ENCODE measurements around the gene PNPLA1. TPM values are rescaled to one million over a fixed set of nuclear protein-coding genes. Genes with fewer than 3 reads are reported as not detected.

PNPLA1 gene
- total RNA-seq, 1 experiment from 2014 or later: not detected

DNA sequence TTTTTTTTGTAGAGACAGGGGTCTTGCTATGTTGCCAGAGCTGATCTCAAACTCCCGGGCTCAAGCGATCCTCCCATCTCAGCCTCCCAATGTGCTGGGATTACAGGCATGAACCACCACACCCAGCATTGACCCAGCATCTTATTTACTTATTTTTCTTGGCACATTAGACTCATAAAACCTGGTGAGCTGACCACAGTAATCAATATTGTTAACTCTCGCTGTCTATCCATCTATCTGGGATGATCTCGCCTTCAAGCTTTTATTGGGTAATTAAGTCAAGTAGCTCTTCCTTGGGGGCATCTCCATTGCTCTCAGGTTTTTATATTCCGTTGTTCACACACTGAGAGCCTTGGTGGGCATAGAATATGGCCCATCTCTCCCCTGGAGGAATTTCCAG, 17.0 kb downstream of the PNPLA1 start:
- H3K4me3 ChIP-seq: no peak overlapping the region
- no peaks in the 10 kb centered on the region for H3K9me3 ChIP-seq (replicated peaks)
- H3K4me1 ChIP-seq: no peaks in the 10 kb centered on the region
- no peaks in the 10 kb centered on the region for H3K36me3 ChIP-seq
- H3K27ac ChIP-seq: no peak overlapping the region
- no peaks in the 10 kb centered on the region; the same call in 1 of the 2 replicates for H3K27me3 ChIP-seq
- no peak for DNase-seq

- H3K27ac ChIP-seq: no peak overlapping the region
- no peaks in the 10 kb centered on the region for H3K4me1 ChIP-seq
- H3K27me3 ChIP-seq: no peaks in the 10 kb centered on the region
- H3K4me3 ChIP-seq: no peak overlapping the region
- no peaks in the 10 kb centered on the region for H3K36me3 ChIP-seq
- H3K9me3 ChIP-seq (replicated peaks): no peaks in the 10 kb centered on the region
- DNase-seq: no peak
Measured at GRCh38 chr6:36289281-36289878, 19.5 kb downstream of the PNPLA1 start.

DNA sequence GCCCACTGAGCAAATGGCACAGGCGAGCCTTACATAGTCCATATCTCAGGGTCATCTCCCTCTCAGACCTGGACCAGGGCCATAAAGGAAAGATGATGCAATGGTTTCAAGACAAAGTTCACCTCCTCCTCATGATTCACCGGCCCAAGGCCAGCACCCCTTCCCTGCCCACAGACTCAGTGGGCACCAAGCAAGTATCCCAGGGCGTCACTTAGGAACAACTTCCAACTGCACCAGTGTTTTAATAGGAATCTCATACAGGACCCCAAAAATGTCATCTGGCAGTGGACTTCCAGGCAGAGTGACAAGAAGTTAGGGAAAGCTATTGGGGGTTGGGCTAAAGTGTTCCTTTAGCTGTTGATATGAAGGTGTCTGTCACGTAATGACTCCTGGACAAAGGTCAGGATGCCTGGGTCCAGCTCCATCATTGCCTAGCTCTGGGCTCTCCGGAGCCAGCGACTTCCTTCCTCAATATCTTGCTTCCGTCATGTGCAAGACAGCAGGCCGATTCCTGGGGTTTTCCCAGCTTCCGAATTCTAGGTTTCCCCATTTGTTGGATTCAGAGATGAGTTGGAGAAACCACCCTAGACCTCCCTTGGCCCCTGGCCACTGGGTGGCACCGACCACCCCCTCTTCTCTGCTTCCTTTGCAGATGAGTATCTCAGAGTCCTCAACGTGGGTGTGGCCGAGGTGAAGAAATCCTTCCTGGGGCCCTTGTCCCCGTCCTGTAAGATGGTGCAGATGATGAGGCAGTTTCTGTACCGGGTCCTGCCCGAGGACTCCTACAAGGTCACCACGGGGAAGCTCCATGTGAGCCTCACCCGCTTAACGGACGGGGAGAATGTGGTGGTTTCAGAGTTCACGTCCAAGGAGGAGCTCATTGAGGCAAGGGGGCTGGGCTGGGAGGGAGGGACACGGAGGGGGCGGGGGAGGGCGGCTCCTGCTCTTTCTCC, 21.1 kb downstream of the PNPLA1 start:
- Histone ChIP-seq H3K27me3 (no peaks in the 10 kb centered on the region), H3K9me3 (replicated peaks) (no peaks in the 10 kb centered on the region), H3K36me3 (no peaks in the 10 kb centered on the region), H3K4me3 (no peak overlapping the region), H3K4me1 (no peaks in the 10 kb centered on the region), H3K27ac (no peak overlapping the region)
- DNase-seq: no peak

GRCh38 chr6:36292170-36292569, 22.3 kb downstream of the PNPLA1 start:
- Histone ChIP-seq H3K27ac (no peak overlapping the region), H3K27me3 (no peaks in the 10 kb centered on the region)

GRCh38 chr6:36296240-36296639, 26.4 kb downstream of the PNPLA1 start:
- Histone ChIP-seq H3K36me3 (no peaks in the 10 kb centered on the region), H3K27me3 (no peaks in the 10 kb centered on the region), H3K4me1 (no peaks in the 10 kb centered on the region), H3K4me3 (no peak overlapping the region), H3K9me3 (replicated peaks) (no peaks in the 10 kb centered on the region), H3K27ac (no peak overlapping the region)
- no peak for DNase-seq

More at GRCh38 chr6:36292170-36292569, 22.3 kb downstream of the PNPLA1 start:
- no peak overlapping the region for H3K4me3 ChIP-seq
- no peaks in the 10 kb centered on the region for H3K36me3 ChIP-seq
- no peaks in the 10 kb centered on the region for H3K9me3 ChIP-seq (replicated peaks)
- no peak for DNase-seq
- no peaks in the 10 kb centered on the region for H3K4me1 ChIP-seq

GRCh38 chr6:36297051-36297450, 27.2 kb downstream of the PNPLA1 start:
- Histone ChIP-seq H3K4me1 (no peaks in the 10 kb centered on the region), H3K27ac (no peak overlapping the region), H3K4me3 (no peak overlapping the region), H3K9me3 (replicated peaks) (no peaks in the 10 kb centered on the region), H3K36me3 (no peaks in the 10 kb centered on the region), H3K27me3 (no peaks in the 10 kb centered on the region)
- DNase-seq: no peak

DNA sequence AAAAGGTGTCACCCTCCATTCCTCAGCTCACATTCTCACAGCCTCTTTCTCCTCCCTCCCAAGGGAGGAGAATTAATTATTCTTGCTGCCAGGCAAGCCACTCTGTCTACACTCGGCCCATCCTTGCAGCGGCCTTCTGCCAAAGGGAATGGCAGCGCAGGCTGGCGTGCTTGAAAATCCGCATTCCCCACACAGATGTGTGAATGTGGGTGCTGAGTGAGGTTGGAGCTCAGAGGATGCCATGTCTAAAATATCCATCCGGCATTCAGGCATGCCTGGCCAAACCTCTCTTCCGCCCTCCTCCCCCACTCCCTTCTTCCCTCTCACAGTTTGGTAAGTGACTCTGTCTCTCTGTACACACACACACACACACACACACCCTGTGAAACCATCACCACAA, 27.7 kb downstream of the PNPLA1 start:
- DNase-seq: no peak
- Histone ChIP-seq H3K4me1 (no peaks in the 10 kb centered on the region), H3K36me3 (no peaks in the 10 kb centered on the region), H3K4me3 (no peak overlapping the region), H3K9me3 (replicated peaks) (no peaks in the 10 kb centered on the region), H3K27ac (no peak overlapping the region), H3K27me3 (no peaks in the 10 kb centered on the region)

GRCh38 chr6:36298027-36298426, 28.2 kb downstream of the PNPLA1 start:
- no peaks in the 10 kb centered on the region for H3K36me3 ChIP-seq
- H3K4me3 ChIP-seq: no peak overlapping the region
- no peaks in the 10 kb centered on the region for H3K4me1 ChIP-seq
- no peaks in the 10 kb centered on the region for H3K27me3 ChIP-seq
- DNase-seq: no peak
- no peaks in the 10 kb centered on the region for H3K9me3 ChIP-seq (replicated peaks)
- no peak overlapping the region for H3K27ac ChIP-seq

- Histone ChIP-seq H3K9me3 (replicated peaks) (no peaks in the 10 kb centered on the region), H3K27ac (no peak overlapping the region), H3K36me3 (no peaks in the 10 kb centered on the region), H3K4me3 (no peak overlapping the region), H3K27me3 (no peaks in the 10 kb centered on the region), H3K4me1 (no peaks in the 10 kb centered on the region)
- DNase-seq: no peak
Measured at GRCh38 chr6:36301085-36301658, 31.3 kb downstream of the PNPLA1 start.

GRCh38 chr6:36301781-36302180, 31.9 kb downstream of the PNPLA1 start:
- no peaks in the 10 kb centered on the region for H3K36me3 ChIP-seq
- H3K27me3 ChIP-seq: no peaks in the 10 kb centered on the region
- no peak overlapping the region for H3K27ac ChIP-seq
- H3K4me1 ChIP-seq: no peaks in the 10 kb centered on the region
- H3K9me3 ChIP-seq (replicated peaks): no peaks in the 10 kb centered on the region
- DNase-seq: no peak
- no peak overlapping the region for H3K4me3 ChIP-seq

DNA sequence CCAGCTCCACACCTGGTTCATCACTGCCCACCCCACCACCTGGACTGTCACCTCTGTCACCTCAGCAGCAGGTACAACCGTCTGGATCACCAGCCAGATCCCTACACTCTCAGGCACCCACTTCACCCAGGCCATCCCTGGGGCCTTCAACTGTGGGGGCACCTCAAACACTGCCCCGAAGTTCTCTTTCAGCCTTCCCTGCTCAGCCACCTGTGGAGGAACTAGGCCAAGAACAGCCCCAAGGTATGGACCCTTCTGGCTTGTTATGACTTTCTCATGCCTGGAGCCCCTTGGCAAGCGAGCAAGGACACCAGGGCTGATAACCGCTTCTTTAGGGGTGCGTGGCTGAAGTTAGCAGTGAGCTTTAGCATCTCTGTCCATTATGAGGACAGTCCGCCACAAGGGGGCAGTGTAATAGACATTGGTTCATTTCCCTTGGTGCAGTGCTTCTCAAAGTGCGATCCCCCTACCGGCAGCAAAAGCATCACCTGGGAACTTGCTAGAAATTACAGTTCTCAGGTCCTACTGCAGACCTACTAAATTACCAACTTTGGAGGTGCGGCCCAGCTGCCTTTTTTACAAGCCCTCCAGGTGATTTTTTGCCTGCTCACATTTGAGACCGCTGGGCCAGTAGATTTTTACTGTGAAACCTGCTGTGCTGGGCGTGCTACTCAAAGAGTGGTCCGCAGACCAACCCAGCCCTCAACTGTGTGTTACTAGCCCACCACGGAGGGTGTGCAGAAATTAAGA, 32.5 kb downstream of the PNPLA1 start:
- Histone ChIP-seq H3K4me1 (no peaks in the 10 kb centered on the region), H3K27me3 (no peaks in the 10 kb centered on the region), H3K9me3 (replicated peaks) (no peaks in the 10 kb centered on the region), H3K4me3 (no peak overlapping the region), H3K36me3 (no peaks in the 10 kb centered on the region), H3K27ac (no peak overlapping the region)
- DNase-seq: peak; percentile 87 to 95

GRCh38 chr6:36305885-36306284, 36.0 kb downstream of the PNPLA1 start:
- no peak for DNase-seq
- H3K9me3 ChIP-seq (replicated peaks): no peaks in the 10 kb centered on the region
- H3K4me1 ChIP-seq: no peaks in the 10 kb centered on the region
- no peaks in the 10 kb centered on the region; the same call in 1 of the 2 replicates for H3K27me3 ChIP-seq
- H3K4me3 ChIP-seq: no peak overlapping the region
- H3K36me3 ChIP-seq: no peaks in the 10 kb centered on the region
- H3K27ac ChIP-seq: no peak overlapping the region

GRCh38 chr6:36306375-36306774, 36.5 kb downstream of the PNPLA1 start:
- no peaks in the 10 kb centered on the region for H3K36me3 ChIP-seq
- no peak overlapping the region for H3K27ac ChIP-seq
- no peaks in the 10 kb centered on the region for H3K4me1 ChIP-seq
- H3K27me3 ChIP-seq: no peaks in the 10 kb centered on the region; the same call in 1 of the 2 replicates
- H3K9me3 ChIP-seq (replicated peaks): no peaks in the 10 kb centered on the region
- peak in 1 of 2 experiments; percentile 23 for DNase-seq
- no peak overlapping the region for H3K4me3 ChIP-seq

- H3K4me1 ChIP-seq: no peaks in the 10 kb centered on the region
- H3K4me3 ChIP-seq: no peak overlapping the region
- H3K27ac ChIP-seq: no peak overlapping the region
- H3K27me3 ChIP-seq: no peaks in the 10 kb centered on the region; the same call in 1 of the 2 replicates
- H3K36me3 ChIP-seq: no peaks in the 10 kb centered on the region
- H3K9me3 ChIP-seq (replicated peaks): no peaks in the 10 kb centered on the region
- DNase-seq: no peak
Measured at GRCh38 chr6:36308514-36308913, 38.7 kb downstream of the PNPLA1 start.

All from SJCRH30 (cell line).